RWPE1 (cell line): Measurements from ENCODE around the gene AQP1.

ENCODE experiments used
- CTCF ChIA-PET: fragments of 350-600 bp; sonication (Branson Sonifier 250); formaldehyde crosslinking; extraction: SDS; loops from one replicate; lab custom pipeline; 2021; lab: Yijun Ruan, JAX
- POLR2A ChIA-PET: fragments of 400-600 bp; formaldehyde crosslinking; extraction: SDS; loops from one replicate; lab custom pipeline; 2020; ENCODE audit warnings: antibody characterized with exemption; ENCODE audit not compliant: low non-redundant PET; lab: Yijun Ruan, JAX
- DNase-seq: peaks from one replicate; pipeline ENCODE4 v3.0.0; 2012; ENCODE audit warnings: low spot score
- H3K27ac ChIP-seq: fragments of 450-650 bp; 2 replicates; pipeline ENCODE4 v1.5.1; 2017
- CTCF ChIP-seq: fragments of 450-650 bp; conservative IDR thresholded peaks from 2 replicates; pipeline ENCODE4 v1.5.1; 2017; ENCODE audit warnings: low read depth, mild to moderate bottlenecking

The AQP1 gene

GRCh38 chr7:30880125-30880720, 31.4 kb upstream of the AQP1 start:
- POLR2A ChIA-PET, result no interaction called here
- DNase-seq, result no peak
- H3K27ac ChIP-seq, result no peak overlapping the region
- no peak for TF ChIP-seq CTCF
- CTCF ChIA-PET, result no interaction called here

DNA sequence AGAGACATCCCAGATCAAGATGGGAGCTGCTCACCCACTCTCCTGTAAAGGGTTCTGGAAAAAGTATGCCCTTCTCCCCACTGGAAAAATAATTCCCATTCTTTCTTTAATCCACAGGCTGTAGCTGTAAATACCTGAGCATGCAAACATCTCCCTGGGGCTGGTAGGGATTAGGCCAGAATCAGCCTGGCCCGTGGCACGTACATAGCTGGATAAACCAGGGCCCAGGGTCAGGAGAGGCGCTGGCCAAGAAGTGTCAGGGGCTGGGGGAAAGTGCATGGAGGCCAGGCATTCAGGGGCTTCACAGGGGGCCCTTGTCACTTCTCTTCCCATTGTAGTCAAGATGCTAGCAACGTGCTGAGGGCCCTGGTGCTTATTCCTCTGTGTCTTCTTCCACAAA, 30.7 kb upstream of the AQP1 start:
- H3K27ac ChIP-seq, result no peak overlapping the region
- DNase-seq, result no peak
- ChIA-PET CTCF (no interaction called here), POLR2A (no interaction called here)
- no peak for TF ChIP-seq CTCF

DNA sequence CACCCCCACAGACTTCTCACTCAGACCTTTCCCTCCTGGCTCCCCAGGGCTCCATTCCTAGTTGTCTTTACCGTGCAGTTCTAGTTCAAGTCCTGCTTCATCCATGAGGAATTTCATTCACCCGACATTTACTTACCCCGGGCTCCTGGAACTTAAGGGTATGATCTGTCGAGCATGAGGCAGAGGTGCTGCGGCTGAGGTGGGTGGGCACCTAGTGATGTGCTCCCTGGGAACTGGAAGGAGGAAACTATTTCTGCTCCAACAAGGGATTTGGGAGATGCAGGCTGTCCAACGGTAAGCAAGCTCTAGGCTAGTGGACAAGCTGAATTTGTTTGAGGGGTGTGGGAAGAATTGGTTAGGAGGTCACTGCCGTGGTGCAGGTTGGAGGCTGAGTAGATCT, 30.2 kb upstream of the AQP1 start:
- no peak for DNase-seq
- ChIA-PET CTCF (no interaction called here), POLR2A (no interaction called here)
- no peak overlapping the region for H3K27ac ChIP-seq
- no peak for TF ChIP-seq CTCF

GRCh38 chr7:30884881-30885280, 26.8 kb upstream of the AQP1 start:
- ChIA-PET CTCF (no interaction called here), POLR2A (no interaction called here)
- TF ChIP-seq CTCF, result no peak
- no peak overlapping the region for H3K27ac ChIP-seq
- no peak for DNase-seq

- ChIA-PET CTCF (no interaction called here), POLR2A (no interaction called here)
- no peak for TF ChIP-seq CTCF
- DNase-seq, result no peak
- H3K27ac ChIP-seq, result no peak overlapping the region
These were observed 25.0 kb upstream of the AQP1 start for GRCh38 chr7:30886608-30887011.

DNA sequence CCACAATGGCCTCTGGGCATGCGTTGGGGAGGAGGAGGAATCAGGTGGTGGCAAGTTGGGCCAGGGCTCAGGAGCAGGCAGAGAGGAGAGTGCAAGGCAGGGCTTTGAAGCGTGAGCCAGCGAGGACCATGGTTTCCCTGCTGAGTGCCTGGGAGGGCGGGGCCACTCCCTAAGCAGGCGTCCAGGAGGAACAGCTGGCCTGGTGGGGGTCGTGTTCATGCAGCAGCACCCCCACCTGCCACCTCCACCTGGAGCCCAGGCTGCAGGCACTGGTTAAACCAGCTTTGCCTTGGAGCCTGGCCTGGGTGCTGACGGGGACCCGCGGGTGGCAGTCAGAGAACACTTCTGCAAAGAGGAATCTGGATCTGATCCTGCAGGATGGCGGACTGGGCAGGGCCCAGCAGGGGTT, 24.2 kb upstream of the AQP1 start:
- no peak overlapping the region for H3K27ac ChIP-seq
- no peak for TF ChIP-seq CTCF
- ChIA-PET POLR2A (no interaction called here), CTCF (interaction anchor here (0.6 kb wide), 1 partner anchor 88 kb away, joined by 3 read pairs; no protein-coding TSS in a partner anchor)
- DNase-seq, result no peak
